Neutrophil (primary cell): ENCODE results near the gene CHN2.

ENCODE experiments used
- H3K27ac ChIP-seq: fragments of 200-600 bp; sonication (generic); 2 replicates; pipeline ENCODE4 v1.5.1; 2016; ENCODE audit warnings: mild to moderate bottlenecking, moderate library complexity
- H3K27me3 ChIP-seq: fragments of 200-600 bp; sonication (generic); 2 replicates; pipeline ENCODE4 v1.6.0; 2016; ENCODE audit warnings: mild to moderate bottlenecking
- H3K36me3 ChIP-seq: fragments of 200-600 bp; sonication (generic); 2 replicates; pipeline ENCODE4 v1.5.1; 2017
- H3K4me1 ChIP-seq, 2 experiments: fragments of 200-600 bp in 1 of 2; sonication (generic) in 1 of 2; 1 replicate in 1 of 2; 2 replicates in 1 of 2; pipeline versions ENCODE4 v1.5.1 to v1.6.1; 2013 to 2016; ENCODE audit warnings: low read depth in 1 of 2, low read length in 1 of 2, mild to moderate bottlenecking in 1 of 2, moderate library complexity in 1 of 2; ENCODE audit not compliant: control insufficient read depth in 1 of 2, insufficient read depth in 1 of 2
- H3K4me3 ChIP-seq, 2 experiments: fragments of 200-600 bp in 1 of 2; sonication (generic) in 1 of 2; 1 replicate in 1 of 2; 2 replicates in 1 of 2; pipeline ENCODE4 v1.5.1; 2013 to 2016; ENCODE audit warnings: low read depth in 1 of 2, low read length in 1 of 2, mild to moderate bottlenecking in 1 of 2, moderate library complexity in 1 of 2
- H3K9me3 ChIP-seq: fragments of 200-600 bp; sonication (generic); 2 replicates; pipeline ENCODE4 v1.5.1; 2016
- TF ChIP-seq, protein P1 (sequence below): fragments of 200-600 bp; sonication (generic); IDR thresholded peaks from 2 replicates; pipeline ENCODE4 v1.5.1; 2016; ENCODE audit warnings: antibody characterized with exemption

Gene CHN2

GRCh38 chr7:29322023-29322712, 127.6 kb downstream of the CHN2 start:
- Histone ChIP-seq H3K36me3 (no peaks in the 10 kb centered on the region), H3K4me1 (peaks cover 0 to 4% of the 10 kb centered on the region in 2 experiments), H3K27ac (no peak overlapping the region), H3K4me3 (no peak overlapping the region), H3K9me3 (no peaks in the 10 kb centered on the region), H3K27me3 (no peaks in the 10 kb centered on the region)
- TF ChIP-seq, protein P1, sequence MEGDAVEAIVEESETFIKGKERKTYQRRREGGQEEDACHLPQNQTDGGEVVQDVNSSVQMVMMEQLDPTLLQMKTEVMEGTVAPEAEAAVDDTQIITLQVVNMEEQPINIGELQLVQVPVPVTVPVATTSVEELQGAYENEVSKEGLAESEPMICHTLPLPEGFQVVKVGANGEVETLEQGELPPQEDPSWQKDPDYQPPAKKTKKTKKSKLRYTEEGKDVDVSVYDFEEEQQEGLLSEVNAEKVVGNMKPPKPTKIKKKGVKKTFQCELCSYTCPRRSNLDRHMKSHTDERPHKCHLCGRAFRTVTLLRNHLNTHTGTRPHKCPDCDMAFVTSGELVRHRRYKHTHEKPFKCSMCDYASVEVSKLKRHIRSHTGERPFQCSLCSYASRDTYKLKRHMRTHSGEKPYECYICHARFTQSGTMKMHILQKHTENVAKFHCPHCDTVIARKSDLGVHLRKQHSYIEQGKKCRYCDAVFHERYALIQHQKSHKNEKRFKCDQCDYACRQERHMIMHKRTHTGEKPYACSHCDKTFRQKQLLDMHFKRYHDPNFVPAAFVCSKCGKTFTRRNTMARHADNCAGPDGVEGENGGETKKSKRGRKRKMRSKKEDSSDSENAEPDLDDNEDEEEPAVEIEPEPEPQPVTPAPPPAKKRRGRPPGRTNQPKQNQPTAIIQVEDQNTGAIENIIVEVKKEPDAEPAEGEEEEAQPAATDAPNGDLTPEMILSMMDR: no peak

DNA sequence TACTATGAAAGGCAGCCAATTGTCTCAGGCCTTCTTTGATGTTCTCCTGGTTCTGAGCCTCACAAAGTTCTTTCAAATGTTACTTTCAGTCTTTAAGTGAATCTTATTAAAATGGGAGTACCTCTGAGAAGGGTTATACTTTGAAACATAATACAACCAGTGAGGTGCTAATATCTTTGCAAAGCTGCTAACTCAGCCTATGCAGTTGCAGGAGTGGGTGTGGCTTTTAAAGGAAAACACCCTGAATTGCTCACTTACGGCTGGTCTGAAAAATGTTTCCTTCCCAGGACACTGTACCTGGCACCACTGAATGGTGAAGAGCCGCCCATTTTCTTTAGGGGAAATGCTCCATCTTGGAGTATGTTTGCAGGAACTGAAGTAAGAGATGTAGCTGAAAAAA, 130.9 kb downstream of the CHN2 start:
- H3K4me1 ChIP-seq: peaks cover 12 to 20% of the 10 kb centered on the region in 2 experiments
- H3K27ac ChIP-seq: no peak overlapping the region
- no peak overlapping the region for H3K4me3 ChIP-seq
- TF ChIP-seq, protein P1: no peak
- no peaks in the 10 kb centered on the region for H3K27me3 ChIP-seq
- no peaks in the 10 kb centered on the region for H3K36me3 ChIP-seq
- H3K9me3 ChIP-seq: no peaks in the 10 kb centered on the region

GRCh38 chr7:29326864-29327263, 132.3 kb downstream of the CHN2 start:
- Histone ChIP-seq H3K9me3 (no peaks in the 10 kb centered on the region), H3K36me3 (no peaks in the 10 kb centered on the region), H3K27me3 (no peaks in the 10 kb centered on the region), H3K4me1 (peaks cover 12 to 20% of the 10 kb centered on the region in 2 experiments), H3K27ac (no peak overlapping the region), H3K4me3 (no peak overlapping the region)
- TF ChIP-seq, protein P1: no peak

DNA sequence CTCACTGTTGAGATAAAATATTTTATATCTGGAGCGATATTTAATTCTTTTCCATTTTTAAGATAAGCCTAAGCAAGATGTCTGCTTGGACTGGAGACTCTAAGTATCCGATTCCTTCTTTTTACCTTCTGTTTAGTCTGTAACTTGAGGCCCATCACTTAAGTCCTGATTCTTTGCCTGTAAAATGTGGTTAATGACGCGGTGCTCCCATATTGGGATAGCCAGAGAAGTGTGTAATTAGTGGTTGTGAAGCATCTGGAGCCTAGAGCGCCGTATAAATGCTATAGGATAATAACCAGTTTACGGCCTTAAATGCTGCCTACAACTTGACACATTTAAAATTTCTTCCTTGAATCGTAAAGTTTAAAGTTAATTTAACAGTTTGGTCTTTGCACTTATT, 132.9 kb downstream of the CHN2 start:
- Histone ChIP-seq H3K9me3 (no peaks in the 10 kb centered on the region), H3K4me1 (peaks cover 12 to 20% of the 10 kb centered on the region in 2 experiments), H3K36me3 (no peaks in the 10 kb centered on the region), H3K4me3 (no peak overlapping the region), H3K27me3 (no peaks in the 10 kb centered on the region), H3K27ac (no peak overlapping the region)
- TF ChIP-seq, protein P1: no peak

DNA sequence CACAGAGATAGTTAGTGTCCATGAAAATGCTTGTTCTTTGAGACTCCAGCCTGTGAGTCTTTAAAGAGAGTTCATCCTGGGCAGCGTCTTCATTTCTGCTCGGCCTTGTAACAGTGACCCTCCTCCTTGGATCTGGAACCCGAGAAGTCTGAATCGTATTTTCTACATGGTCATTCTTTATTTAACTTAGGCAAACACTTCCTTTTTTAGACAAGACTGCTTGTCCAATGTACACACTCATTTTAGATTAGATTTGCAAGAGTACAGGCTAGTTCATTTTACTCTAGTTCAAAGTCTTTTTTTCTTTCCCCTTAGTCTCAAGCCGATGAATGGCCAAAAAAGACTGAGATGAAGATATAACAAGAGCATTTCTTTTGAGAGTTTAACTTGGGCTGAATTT, 133.5 kb downstream of the CHN2 start:
- no peaks in the 10 kb centered on the region for H3K27me3 ChIP-seq
- H3K27ac ChIP-seq: no peak overlapping the region
- TF ChIP-seq, protein P1: no peak
- H3K4me3 ChIP-seq: no peak overlapping the region
- H3K4me1 ChIP-seq: peaks cover 12 to 20% of the 10 kb centered on the region in 2 experiments
- no peaks in the 10 kb centered on the region for H3K9me3 ChIP-seq
- no peaks in the 10 kb centered on the region for H3K36me3 ChIP-seq
